GM12892 (cell line): ENCODE measurements around the gene CD300C.
A peak's percentile ranks its signal among the peaks of the same experiment; 100 is the strongest.
"Not testable (repeated sequence)": the region's sequence is repeated elsewhere in the genome, so short reads cannot be mapped to it uniquely, and the experiment has no call there.

ENCODE experiments used
- DNase-seq: peaks from one replicate; pipeline ENCODE4 v3.0.0; 2011; ENCODE audit not compliant: insufficient read length
- FAIRE-seq: peaks from 2 replicates; lab custom pipeline; 2011; peaks lifted over from hg19 to GRCh38; lab: Jason Lieb, UNC
- POLR2A ChIP-seq: IDR thresholded peaks from 2 replicates; pipeline ENCODE4 v1.6.1; 2011; ENCODE audit warnings: low read depth, low read length, control low read depth
- POLR2AphosphoS5 ChIP-seq: IDR thresholded peaks from 2 replicates; pipeline ENCODE4 v1.6.1; 2011; ENCODE audit warnings: low read depth, low read length, control low read depth
- TAF1 ChIP-seq: IDR thresholded peaks from 2 replicates; pipeline ENCODE4 v1.6.1; 2011; ENCODE audit warnings: low read depth, mild to moderate bottlenecking, control low read depth, low read length, borderline replicate concordance

CD300C gene

DNA sequence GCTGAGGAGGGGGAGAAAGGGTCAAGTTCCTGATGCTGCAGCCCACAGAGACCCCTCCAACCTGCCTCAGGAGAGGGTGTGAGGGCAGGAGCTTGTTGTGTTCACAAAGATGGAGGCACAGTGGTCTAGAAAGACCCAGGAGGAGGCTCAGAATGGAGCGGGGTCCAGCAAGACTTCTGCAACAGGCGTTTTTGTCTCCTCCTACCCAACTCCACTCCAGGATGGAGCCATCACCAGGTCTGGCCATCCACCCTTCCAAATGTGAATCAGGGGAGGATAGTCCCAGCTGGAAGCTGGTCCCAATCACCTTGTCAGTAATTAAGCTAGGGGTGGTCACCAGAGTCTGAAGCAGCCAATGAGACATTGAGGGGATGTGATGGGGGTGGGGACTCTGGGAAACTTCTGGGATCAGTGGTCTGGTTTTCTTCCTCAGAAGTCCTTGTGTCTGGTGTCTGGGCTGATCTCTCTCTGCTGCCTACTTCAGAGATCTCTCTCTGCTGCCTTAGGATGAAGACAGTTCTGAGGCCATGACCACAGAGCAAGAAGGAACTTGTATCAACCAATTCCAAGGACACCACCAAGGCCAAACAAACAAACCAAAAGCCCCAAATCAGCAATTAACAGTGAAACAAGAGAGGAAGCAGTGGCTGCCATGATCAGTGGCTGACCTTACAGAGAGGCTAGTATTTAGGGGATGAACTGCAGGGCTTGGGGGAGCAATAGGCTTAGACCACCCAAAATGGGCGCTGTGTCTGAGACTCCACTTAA is 29.2 kb downstream of the CD300C start:
- FAIRE-seq, result no peak
- no peak for TF ChIP-seq POLR2A
- no peak for TF ChIP-seq POLR2AphosphoS5
- TF ChIP-seq TAF1, result no peak
- no peak for DNase-seq

GRCh38 chr17:74515941-74516340 is 30.0 kb downstream of the CD300C start:
- TF ChIP-seq TAF1 (no peak), POLR2A (no peak), POLR2AphosphoS5 (no peak)
- FAIRE-seq, result no peak

DNA sequence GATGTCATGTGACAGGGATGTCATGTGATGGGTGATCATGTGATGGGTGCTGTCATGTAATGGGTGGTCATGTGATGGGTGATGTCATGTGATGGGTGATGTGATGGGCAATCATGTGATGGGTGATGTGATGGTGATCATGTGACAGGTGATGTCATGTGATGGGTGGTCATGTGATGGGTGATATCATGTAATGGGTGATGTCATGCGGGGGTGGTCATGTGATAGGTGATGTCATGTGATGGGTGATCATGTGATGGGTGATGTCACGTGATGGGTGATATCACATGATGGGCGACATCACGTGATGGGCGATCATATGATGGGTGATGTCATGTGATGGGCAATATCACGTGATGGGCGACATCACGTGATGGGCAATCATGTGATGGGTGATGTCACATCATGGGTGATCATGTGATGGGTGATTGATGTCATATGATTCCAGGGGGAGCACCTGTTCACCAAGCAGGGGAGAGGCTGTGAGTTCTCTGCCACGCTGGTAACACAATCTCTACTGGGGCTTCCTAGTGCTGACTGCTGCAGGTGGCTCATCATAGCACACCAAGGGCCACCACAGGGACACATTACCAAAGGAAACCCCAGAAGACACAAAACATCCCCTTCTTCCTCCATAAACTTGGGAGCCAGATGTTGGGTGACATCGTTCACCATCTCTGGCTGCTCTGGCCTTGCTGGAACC is 31.1 kb downstream of the CD300C start:
- FAIRE-seq (peak; percentile 85), DNase-seq (no peak)
- TF ChIP-seq POLR2AphosphoS5, result no peak
- TF ChIP-seq POLR2A, result no peak
- TF ChIP-seq TAF1, result no peak

More at GRCh38 chr17:74515941-74516340, 30.0 kb downstream of the CD300C start:
- no peak for DNase-seq

DNA sequence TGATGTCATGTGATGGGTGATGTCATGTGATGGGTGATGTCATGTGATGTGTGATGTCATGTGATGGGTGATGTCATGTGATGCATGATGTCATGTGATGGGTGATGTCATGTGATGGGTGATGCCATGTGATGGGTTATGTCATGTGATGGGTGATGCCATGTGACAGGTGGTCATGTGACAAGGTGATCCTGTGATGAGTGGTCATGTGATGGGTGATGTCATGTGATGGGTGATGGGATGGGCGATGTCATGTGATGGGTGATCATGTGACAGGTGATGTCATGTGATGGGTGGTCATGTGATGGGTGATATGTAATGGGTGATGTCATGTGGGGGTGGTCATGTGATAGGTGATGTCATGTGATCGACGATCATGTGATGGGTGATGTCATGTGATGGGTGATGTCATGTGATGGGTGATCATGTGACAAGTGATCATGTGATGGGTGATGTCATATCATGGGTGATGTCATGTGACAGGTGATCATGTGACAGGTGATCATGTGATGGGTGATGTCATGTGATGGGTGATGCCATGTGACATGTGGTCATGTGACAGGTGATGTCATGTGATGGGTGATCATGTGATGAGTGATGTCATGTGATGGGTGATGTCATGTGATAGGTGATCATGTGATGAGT is 31.8 kb downstream of the CD300C start:
- no peak for DNase-seq
- peak; percentile 91 for FAIRE-seq
- peak; percentile 23; the same call in 1 of the 2 replicates for TF ChIP-seq POLR2AphosphoS5
- TF ChIP-seq POLR2A, result no peak

DNA sequence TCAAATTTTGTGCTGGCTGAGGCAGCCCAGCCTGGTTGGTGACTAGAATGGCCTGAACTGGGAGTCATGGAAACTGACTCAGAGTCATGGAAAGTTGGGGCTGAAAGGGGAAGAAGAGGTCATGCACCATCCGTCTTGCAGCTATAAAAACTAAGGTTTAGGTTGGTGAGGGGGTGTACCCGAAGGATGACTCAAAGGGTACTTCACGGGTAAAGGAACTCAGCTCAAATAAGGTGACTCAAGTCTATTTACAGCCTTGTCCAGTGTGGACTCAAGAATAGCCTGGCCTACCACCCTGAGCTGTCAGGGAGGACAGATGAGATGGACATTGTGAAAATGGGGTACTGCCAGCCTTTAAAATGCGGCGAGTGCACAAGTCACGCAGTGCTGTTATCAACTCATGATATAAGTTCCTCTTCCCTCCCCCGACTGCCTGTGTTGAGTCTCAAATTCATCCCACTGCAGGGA is 33.3 kb downstream of the CD300C start:
- FAIRE-seq (no peak), DNase-seq (no peak)
- TF ChIP-seq POLR2A (no peak), TAF1 (no peak), POLR2AphosphoS5 (no peak)

DNA sequence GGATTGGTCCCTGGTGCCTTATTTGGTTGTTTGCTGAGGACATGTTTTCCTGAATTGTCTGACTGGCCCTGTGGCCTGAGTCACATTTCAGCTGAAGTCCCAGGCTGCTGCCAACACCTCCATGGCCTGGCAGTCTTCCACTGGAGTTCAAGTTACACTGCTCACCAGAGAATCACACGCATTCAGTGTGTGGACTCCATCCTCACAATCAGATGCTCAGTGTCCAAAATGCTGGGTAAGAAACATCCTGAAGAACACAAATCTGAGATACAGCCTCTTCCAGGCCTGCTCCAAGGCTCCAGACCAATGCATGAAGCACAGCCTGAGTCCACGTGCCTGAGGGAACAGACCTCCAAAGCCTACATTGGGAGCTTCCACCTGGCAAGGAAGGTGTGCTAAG is 33.9 kb downstream of the CD300C start:
- DNase-seq (no peak), FAIRE-seq (no peak)
- TF ChIP-seq POLR2A, result no peak

DNA sequence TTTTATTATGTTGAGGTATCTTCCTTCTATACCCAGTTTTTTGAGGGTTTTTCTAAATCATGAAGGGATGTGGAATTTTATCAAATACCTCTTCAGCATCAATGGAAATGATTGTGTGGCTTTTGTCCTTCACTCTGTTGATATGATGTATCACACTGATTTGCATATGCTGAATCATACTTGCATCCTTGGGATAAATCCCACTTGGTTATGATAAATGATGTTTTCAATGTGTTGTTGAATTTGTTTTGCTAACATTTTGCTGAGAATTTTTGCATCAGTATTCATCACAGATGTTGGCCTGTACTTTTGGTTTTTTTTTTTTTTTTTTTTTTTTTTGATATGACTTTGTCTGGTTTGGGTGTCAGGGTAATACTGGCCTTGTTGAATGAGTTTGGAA is 37.8 kb downstream of the CD300C start:
- FAIRE-seq, result no peak
- TF ChIP-seq POLR2A (no peak), POLR2AphosphoS5 (no peak), TAF1 (no peak)
- DNase-seq, result no peak

GRCh38 chr17:74503949-74504348 is 42.0 kb downstream of the CD300C start:
- not testable (repeated sequence) for DNase-seq, FAIRE-seq

DNA sequence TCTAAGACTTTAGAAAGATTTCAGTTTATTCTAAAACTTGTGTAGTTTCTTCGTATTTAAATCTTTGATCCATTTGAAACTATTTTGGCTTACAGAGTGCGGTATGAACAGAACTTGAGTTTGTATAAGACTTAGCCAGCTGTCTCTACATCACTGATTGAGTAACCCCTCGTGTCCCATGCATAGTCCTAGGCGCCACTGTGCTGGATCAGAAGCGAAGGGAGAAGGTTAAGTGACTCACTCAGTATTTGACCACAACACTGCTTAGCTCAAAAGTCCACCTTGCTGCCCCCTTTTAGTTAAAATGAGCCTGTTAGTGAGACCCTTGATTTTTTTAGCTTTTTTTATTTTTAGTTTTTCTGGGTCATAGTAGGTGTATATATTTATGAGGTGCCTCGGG is 43.1 kb downstream of the CD300C start:
- FAIRE-seq (no peak), DNase-seq (no peak)
- TF ChIP-seq POLR2AphosphoS5, result no peak
- TF ChIP-seq TAF1, result no peak
- TF ChIP-seq POLR2A, result no peak

- FAIRE-seq, result no peak
- TF ChIP-seq POLR2A (no peak), TAF1 (no peak), POLR2AphosphoS5 (no peak)
- DNase-seq, result no peak
Measured at GRCh38 chr17:74499992-74500391, 45.9 kb downstream of the CD300C start.

DNA sequence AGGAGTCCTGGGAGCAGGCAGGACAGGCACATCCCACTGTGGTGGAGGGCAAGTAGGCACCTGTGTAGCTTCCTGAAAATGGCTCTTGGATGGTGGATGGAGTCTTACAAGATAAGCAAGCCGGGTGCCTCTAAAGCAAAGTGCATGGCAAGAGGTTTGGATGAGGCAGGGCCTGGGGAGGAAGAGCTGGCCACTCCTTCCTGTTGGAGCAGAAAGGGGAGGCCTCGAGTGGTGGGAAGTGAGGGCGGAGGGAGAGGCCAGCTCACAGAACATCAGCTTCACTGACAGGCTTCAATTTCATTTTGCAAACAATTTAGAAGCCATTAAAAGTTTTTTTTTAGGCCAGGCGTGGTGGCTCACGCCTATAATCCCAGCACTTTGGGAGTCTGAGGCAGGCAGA is 48.4 kb downstream of the CD300C start:
- DNase-seq (no peak), FAIRE-seq (no peak)
- no peak for TF ChIP-seq TAF1
- no peak for TF ChIP-seq POLR2A
- TF ChIP-seq POLR2AphosphoS5, result no peak
